Panc1 (cell line): ENCODE data around the gene ARID5A. TPM values are rescaled to one million over a fixed set of nuclear protein-coding genes. Genes with fewer than 3 reads are reported as not detected.

Experiments
- ATAC-seq: fragments of 200-7000 bp; cut with Tn5 transposase; 2 replicates; pipeline ENCODE4 v1.9.1; 2020; ENCODE audit warnings: mild to moderate bottlenecking, moderate library complexity
- BruUV-seq: library from RNA; stranded (reverse); fragments of 400-500 nt; replicated peaks from 2 replicates; lab custom pipeline; 2021; lab: Mats Ljungman, UMichigan
- CTCF ChIA-PET: fragments of 300-600 bp; sonication (Branson Sonifier 250); formaldehyde crosslinking; loops from one replicate; lab custom pipeline; 2022; ENCODE audit warnings: antibody characterized with exemption; lab: Charles Lee
- POLR2A ChIA-PET: fragments of 300-600 bp; sonication (Branson Sonifier 250); formaldehyde crosslinking; loops from one replicate; lab custom pipeline; 2022; ENCODE audit warnings: antibody characterized with exemption; lab: Charles Lee
- DNase-seq: peaks from one replicate; pipeline ENCODE4 v3.0.0-alpha.2; 2010; ENCODE audit warnings: low read depth, low spot score
- H3K27ac ChIP-seq: 2 replicates; pipeline ENCODE4 v1.5.1; 2011; ENCODE audit warnings: mild to moderate bottlenecking, low read length, inconsistent platforms
- H3K27me3 ChIP-seq: fragments of 200-500 bp; sonication (Bioruptor generic); 2 replicates; pipeline ENCODE4 v1.6.0; 2014; ENCODE audit warnings: low read length, inconsistent platforms; ENCODE audit not compliant: control insufficient read depth, insufficient read depth
- H3K36me3 ChIP-seq: fragments of 200-500 bp; sonication (Bioruptor generic); 2 replicates; pipeline ENCODE4 v1.5.1; 2014; ENCODE audit warnings: inconsistent platforms, mild to moderate bottlenecking, low read length, moderate library complexity; ENCODE audit not compliant: control insufficient read depth, insufficient read depth
- H3K4me1 ChIP-seq: 2 replicates; pipeline ENCODE4 v1.5.1; 2011; ENCODE audit warnings: inconsistent platforms, mild to moderate bottlenecking, low read length, moderate library complexity; ENCODE audit not compliant: control insufficient read depth, insufficient read depth
- H3K4me3 ChIP-seq, 2 experiments: 2 replicates each; pipeline ENCODE4 v1.5.1; 2011 to 2012; ENCODE audit warnings: low read depth in 2 of 2, low read length in 2 of 2, mild to moderate bottlenecking in 2 of 2, inconsistent platforms in 1 of 2, moderate library complexity in 1 of 2
- H3K9me3 ChIP-seq: fragments of 200-500 bp; sonication (Bioruptor generic); 2 replicates; pipeline ENCODE4 v1.5.1; 2014; ENCODE audit warnings: low read depth, mild to moderate bottlenecking, inconsistent platforms, low read length, moderate library complexity; ENCODE audit not compliant: control insufficient read depth, insufficient read depth
- POLR2AphosphoS5 ChIP-seq: IDR thresholded peaks from 2 replicates; pipeline ENCODE4 v1.6.1; 2012; ENCODE audit warnings: mild to moderate bottlenecking, low read depth, low read length, moderate library complexity
- SIN3A ChIP-seq: IDR thresholded peaks from 2 replicates; pipeline ENCODE4 v1.6.1; 2012; ENCODE audit warnings: low read depth, mild to moderate bottlenecking, low read length, moderate library complexity, borderline replicate concordance; ENCODE audit not compliant: insufficient read depth
- TCF7L2 ChIP-seq: IDR thresholded peaks from 2 replicates; pipeline ENCODE4 v1.6.1; 2011; ENCODE audit warnings: mild to moderate bottlenecking, low read depth, low read length, inconsistent platforms
- in situ Hi-C: cut with HindIII; loops from 2 replicates; pipeline ENCODE4 v1.10.0; 2016; ENCODE audit warnings: low sequenced_read_pairs, low pct_unique_long_range_greater_than_20kb
- intact Hi-C: fragments of 100-400 bp; cut with micrococcal nuclease; formaldehyde crosslinking; loops from one replicate; pipeline ENCODE4 v1.10.0; 2022; ENCODE audit not compliant: unreplicated experiment
- total RNA-seq: library from RNA; stranded (reverse); gene quantifications from one replicate; pipeline ENCODE4 v1.2.1, GENCODE V29; 2021; ENCODE audit not compliant: unreplicated experiment
- TF ChIP-seq, protein P1 (sequence below), 2 experiments: IDR thresholded peaks; 2 replicates each; pipeline ENCODE4 v1.6.1; 2011 to 2012; ENCODE audit warnings: low read depth in 2 of 2, control low read depth in 1 of 2, low read length in 1 of 2, mild to moderate bottlenecking in 1 of 2, moderate library complexity in 1 of 2; ENCODE audit not compliant: insufficient read depth in 1 of 2
- TF ChIP-seq, protein P2 (sequence below): fragments of 450-650 bp; IDR thresholded peaks from 2 replicates; pipeline ENCODE4 v1.5.1; 2017; ENCODE audit warnings: mild to moderate bottlenecking

ARID5A gene
- total RNA-seq, 1 experiment from 2014 or later = 19.3 TPM

DNA sequence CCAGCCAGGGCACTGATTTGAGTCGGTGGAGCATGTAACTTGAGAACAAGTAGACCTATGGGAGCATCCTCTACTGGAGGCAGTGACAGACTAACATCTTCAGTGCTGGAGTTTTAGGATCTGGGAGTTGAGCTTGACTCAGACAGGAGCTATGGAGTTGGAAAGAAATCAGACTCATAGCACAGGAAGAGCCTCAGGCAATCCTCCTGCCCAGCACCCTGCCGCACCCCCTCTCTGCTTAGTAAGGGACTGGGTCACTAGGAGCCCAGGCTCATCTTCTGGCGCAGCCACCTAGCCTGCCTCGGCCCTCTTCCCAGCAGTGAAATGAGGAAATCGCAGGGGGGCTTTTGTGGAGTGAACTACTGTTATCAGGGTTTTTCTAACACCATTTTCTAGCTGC lies 3.6 kb downstream of the ARID5A start:
- no peaks in the 10 kb centered on the region for H3K9me3 ChIP-seq
- BruUV-seq = no TSS peak
- peaks cover 42% of the 10 kb centered on the region for H3K4me1 ChIP-seq
- ChIA-PET CTCF (interaction anchor here (0.6 kb wide), 1 partner anchor 215 kb away, joined by 5 read pairs; no protein-coding TSS in a partner anchor), POLR2A (no interaction called here)
- no peak overlapping the region for H3K4me3 ChIP-seq
- peak; percentile 7; the same call in 1 of the 2 replicates for ATAC-seq
- TF ChIP-seq, protein P1, sequence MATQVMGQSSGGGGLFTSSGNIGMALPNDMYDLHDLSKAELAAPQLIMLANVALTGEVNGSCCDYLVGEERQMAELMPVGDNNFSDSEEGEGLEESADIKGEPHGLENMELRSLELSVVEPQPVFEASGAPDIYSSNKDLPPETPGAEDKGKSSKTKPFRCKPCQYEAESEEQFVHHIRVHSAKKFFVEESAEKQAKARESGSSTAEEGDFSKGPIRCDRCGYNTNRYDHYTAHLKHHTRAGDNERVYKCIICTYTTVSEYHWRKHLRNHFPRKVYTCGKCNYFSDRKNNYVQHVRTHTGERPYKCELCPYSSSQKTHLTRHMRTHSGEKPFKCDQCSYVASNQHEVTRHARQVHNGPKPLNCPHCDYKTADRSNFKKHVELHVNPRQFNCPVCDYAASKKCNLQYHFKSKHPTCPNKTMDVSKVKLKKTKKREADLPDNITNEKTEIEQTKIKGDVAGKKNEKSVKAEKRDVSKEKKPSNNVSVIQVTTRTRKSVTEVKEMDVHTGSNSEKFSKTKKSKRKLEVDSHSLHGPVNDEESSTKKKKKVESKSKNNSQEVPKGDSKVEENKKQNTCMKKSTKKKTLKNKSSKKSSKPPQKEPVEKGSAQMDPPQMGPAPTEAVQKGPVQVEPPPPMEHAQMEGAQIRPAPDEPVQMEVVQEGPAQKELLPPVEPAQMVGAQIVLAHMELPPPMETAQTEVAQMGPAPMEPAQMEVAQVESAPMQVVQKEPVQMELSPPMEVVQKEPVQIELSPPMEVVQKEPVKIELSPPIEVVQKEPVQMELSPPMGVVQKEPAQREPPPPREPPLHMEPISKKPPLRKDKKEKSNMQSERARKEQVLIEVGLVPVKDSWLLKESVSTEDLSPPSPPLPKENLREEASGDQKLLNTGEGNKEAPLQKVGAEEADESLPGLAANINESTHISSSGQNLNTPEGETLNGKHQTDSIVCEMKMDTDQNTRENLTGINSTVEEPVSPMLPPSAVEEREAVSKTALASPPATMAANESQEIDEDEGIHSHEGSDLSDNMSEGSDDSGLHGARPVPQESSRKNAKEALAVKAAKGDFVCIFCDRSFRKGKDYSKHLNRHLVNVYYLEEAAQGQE (IDR thresholded peaks at IDR 0.05; ENCODE audit: insufficient read depth in 1 of 2, low read depth in 2 of 2, low read length in 1 of 2) = no peak
- no peak for TF ChIP-seq POLR2AphosphoS5
- TF ChIP-seq, protein P2, sequence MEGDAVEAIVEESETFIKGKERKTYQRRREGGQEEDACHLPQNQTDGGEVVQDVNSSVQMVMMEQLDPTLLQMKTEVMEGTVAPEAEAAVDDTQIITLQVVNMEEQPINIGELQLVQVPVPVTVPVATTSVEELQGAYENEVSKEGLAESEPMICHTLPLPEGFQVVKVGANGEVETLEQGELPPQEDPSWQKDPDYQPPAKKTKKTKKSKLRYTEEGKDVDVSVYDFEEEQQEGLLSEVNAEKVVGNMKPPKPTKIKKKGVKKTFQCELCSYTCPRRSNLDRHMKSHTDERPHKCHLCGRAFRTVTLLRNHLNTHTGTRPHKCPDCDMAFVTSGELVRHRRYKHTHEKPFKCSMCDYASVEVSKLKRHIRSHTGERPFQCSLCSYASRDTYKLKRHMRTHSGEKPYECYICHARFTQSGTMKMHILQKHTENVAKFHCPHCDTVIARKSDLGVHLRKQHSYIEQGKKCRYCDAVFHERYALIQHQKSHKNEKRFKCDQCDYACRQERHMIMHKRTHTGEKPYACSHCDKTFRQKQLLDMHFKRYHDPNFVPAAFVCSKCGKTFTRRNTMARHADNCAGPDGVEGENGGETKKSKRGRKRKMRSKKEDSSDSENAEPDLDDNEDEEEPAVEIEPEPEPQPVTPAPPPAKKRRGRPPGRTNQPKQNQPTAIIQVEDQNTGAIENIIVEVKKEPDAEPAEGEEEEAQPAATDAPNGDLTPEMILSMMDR = no peak
- TF ChIP-seq SIN3A = no peak
- TF ChIP-seq TCF7L2 = no peak
- H3K36me3 ChIP-seq = no peaks in the 10 kb centered on the region
- intact Hi-C loops (no loop called here), in situ Hi-C loops (no loop called here)
- H3K27me3 ChIP-seq = no peaks in the 10 kb centered on the region
- no peak for DNase-seq
- peak overlapping the region; percentile 48; the same call in 1 of the 2 replicates for H3K27ac ChIP-seq

DNA sequence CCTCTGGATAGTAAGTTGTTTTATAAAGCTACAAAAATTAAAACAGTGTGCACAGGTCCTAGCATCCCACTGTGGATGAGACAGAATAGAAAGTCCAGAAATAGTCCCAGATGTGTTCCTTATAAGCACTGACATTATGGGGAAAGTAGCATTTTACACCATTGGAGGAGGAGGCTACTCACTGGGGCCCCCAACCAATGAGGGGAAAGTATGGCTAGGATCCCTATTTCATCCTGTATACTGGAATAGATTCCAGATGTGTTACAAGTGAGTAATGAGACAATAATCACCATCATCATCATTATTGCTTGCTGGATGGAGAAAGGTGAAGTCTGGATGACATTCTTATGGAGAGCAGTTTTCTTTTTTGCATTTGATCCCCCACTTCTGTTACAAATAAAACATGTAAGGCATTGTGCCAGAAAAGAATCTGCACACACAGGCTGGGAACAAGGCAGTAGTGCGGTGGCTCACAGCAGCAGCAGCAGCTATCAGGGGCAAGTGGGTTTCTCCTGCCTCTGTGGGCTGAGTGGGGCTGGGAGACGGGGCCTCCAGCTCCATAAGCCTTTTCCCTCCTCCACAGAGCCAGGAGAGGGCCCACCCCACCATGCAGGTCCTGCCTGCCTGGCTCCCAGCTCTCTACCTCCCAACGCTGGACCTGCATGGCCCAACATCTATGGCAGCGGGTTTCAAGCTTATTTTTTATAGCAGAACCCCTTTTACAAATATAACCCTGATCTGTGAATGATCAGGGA lies 5.0 kb downstream of the ARID5A start:
- ChIA-PET CTCF (no interaction called here), POLR2A (no interaction called here)
- no peak overlapping the region for H3K4me3 ChIP-seq
- H3K4me1 ChIP-seq = peaks cover 30% of the 10 kb centered on the region
- ATAC-seq (no peak), DNase-seq (no peak)
- H3K27me3 ChIP-seq = no peaks in the 10 kb centered on the region
- TF ChIP-seq, protein P1 (IDR thresholded peaks at IDR 0.05; ENCODE audit: insufficient read depth in 1 of 2, low read depth in 2 of 2, low read length in 1 of 2) = no peak
- TF ChIP-seq POLR2AphosphoS5 (no peak), TCF7L2 (no peak), SIN3A (no peak)
- TF ChIP-seq, protein P2 = no peak
- no TSS peak for BruUV-seq
- no peaks in the 10 kb centered on the region for H3K9me3 ChIP-seq
- intact Hi-C loops (no loop called here), in situ Hi-C loops (no loop called here)
- H3K27ac ChIP-seq = no peak overlapping the region
- no peaks in the 10 kb centered on the region for H3K36me3 ChIP-seq
